ENCODE results near the gene WDR62. TPM values are rescaled to one million over a fixed set of nuclear protein-coding genes. Genes with fewer than 3 reads are reported as not detected.

Gene WDR62
- total RNA-seq, 2 donors from 2014 or later, result 0.26 to 0.33 TPM

DNA sequence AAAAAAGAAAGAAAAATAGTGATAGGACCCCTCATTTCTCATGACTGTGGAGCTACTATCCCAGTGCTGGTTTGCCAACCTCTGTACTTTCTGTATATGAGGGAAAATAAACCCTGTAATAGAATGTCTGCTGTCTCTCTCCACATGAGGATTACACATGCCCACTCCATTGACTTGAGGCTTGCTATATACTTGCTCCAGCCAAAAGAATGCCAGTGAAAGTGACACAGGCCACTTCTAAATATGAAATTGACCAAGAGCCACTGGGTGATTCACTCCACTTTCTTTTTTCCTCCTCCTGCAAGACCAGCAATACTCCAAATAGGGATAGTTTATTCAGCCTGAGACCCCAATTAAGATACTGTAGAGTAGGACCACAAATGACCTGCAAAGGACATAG, 6.9 kb upstream of the WDR62 start:
- Histone ChIP-seq H3K36me3 (replicated peaks in 1 of 2; ENCODE audit: insufficient read depth in 1 of 2, low read depth in 2 of 2) (no peaks in the 10 kb centered on the region), H3K4me3 (no peak overlapping the region), H3K4me1 (peaks cover 2% of the 10 kb centered on the region), H3K27ac (no peak overlapping the region), H3K9me3 (no peaks in the 10 kb centered on the region), H3K27me3 (no peaks in the 10 kb centered on the region)
- TF ChIP-seq CTCF (IDR thresholded peaks at IDR 0.05) (no peak), POLR2A (IDR thresholded peaks at IDR 0.05) (no peak)
- DNase-seq (no peak), ATAC-seq (no peak)
- intact Hi-C loops (cut with DNase I), result no loop called here

GRCh38 chr19:36049080-36049698, 5.5 kb upstream of the WDR62 start:
- Histone ChIP-seq H3K9me3 (no peaks in the 10 kb centered on the region), H3K36me3 (replicated peaks in 1 of 2; ENCODE audit: insufficient read depth in 1 of 2, low read depth in 2 of 2) (no peaks in the 10 kb centered on the region), H3K27me3 (no peaks in the 10 kb centered on the region), H3K27ac (no peak overlapping the region), H3K4me1 (peaks cover 4% of the 10 kb centered on the region), H3K4me3 (no peak overlapping the region)
- 84 to 87% methylated on average over 4 of the region's 4 CpGs for WGBS, 2 donors
- no peak for ATAC-seq
- intact Hi-C loops (cut with DNase I), result no loop called here
- DNase-seq, result no peak
- TF ChIP-seq POLR2A (IDR thresholded peaks at IDR 0.05), result no peak
- no peak for TF ChIP-seq CTCF (IDR thresholded peaks at IDR 0.05)

DNA sequence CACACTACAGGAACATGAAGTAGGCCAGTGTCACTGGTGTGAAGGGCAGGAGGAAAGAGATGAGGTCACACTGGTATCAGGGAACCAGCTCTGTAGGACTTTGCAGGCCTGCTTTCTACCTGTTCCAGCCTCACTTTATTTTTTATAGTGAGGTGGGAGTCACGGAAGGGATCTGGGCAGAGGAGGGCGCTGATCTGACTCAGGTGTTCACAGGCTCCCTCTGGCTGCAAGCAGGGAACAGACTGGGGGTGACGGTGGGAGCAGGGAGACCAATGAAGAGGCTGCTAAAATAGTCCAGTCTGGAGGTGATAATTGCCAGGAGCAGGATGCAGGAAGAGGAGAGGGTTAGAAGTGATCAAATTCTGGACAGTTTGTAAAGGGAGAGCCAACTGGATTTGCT, 3.5 kb upstream of the WDR62 start:
- 56 to 64% methylated on average over 3 of the region's 3 CpGs for WGBS, 2 donors
- H3K9me3 ChIP-seq, result no peaks in the 10 kb centered on the region
- H3K4me1 ChIP-seq, result peaks cover 12% of the 10 kb centered on the region
- H3K27ac ChIP-seq, result no peak overlapping the region
- intact Hi-C loops (cut with DNase I), result no loop called here
- DNase-seq (no peak), ATAC-seq (no peak)
- no peaks in the 10 kb centered on the region for H3K27me3 ChIP-seq
- H3K36me3 ChIP-seq (replicated peaks in 1 of 2; ENCODE audit: insufficient read depth in 1 of 2, low read depth in 2 of 2), result no peaks in the 10 kb centered on the region
- no peak overlapping the region for H3K4me3 ChIP-seq
- TF ChIP-seq CTCF (IDR thresholded peaks at IDR 0.05), result no peak
- no peak for TF ChIP-seq POLR2A (IDR thresholded peaks at IDR 0.05)

GRCh38 chr19:36051637-36052036, 3.1 kb upstream of the WDR62 start:
- no peaks in the 10 kb centered on the region for H3K27me3 ChIP-seq
- H3K27ac ChIP-seq, result no peak overlapping the region
- no peak for DNase-seq
- 91 to 94% methylated on average over 3 to 4 of the region's 4 CpGs for WGBS, 2 donors
- no peaks in the 10 kb centered on the region for H3K36me3 ChIP-seq (replicated peaks in 1 of 2; ENCODE audit: insufficient read depth in 1 of 2, low read depth in 2 of 2)
- peaks cover 12% of the 10 kb centered on the region for H3K4me1 ChIP-seq
- H3K9me3 ChIP-seq, result no peaks in the 10 kb centered on the region
- no peak for TF ChIP-seq CTCF (IDR thresholded peaks at IDR 0.05)
- TF ChIP-seq POLR2A (IDR thresholded peaks at IDR 0.05), result no peak
- H3K4me3 ChIP-seq, result no peak overlapping the region
- intact Hi-C loops (cut with DNase I), result no loop called here
- ATAC-seq, result no peak

- Histone ChIP-seq H3K36me3 (replicated peaks in 1 of 2; ENCODE audit: insufficient read depth in 1 of 2, low read depth in 2 of 2) (no peaks in the 10 kb centered on the region), H3K4me3 (peak within 1 kb of the TSS; percentile 29 to 55), H3K27ac (peak within 1 kb of the TSS; percentile 85 to 95 (median 91)), H3K9me3 (no peaks in the 10 kb centered on the region), H3K27me3 (no peaks in the 10 kb centered on the region), H3K4me1 (peaks cover 12% of the 10 kb centered on the region)
- ATAC-seq, result peak; percentile 93
- TF ChIP-seq POLR2A (IDR thresholded peaks at IDR 0.05) (peak; percentile 69 to 90 (median 88)), CTCF (IDR thresholded peaks at IDR 0.05) (peak in 6 of 7 experiments; percentile 39 to 91 (median 70))
- WGBS, 2 donors, result 0 to 2% methylated on average over 13 to 54 of the region's 56 CpGs
- DNase-seq, result peak; percentile 100
- intact Hi-C loops (cut with DNase I), result no loop called here
Measured at GRCh38 chr19:36054119-36054732, 471 bp upstream of the WDR62 start, which contains the start of gene THAP8. THAP8 (minus strand) TSS chr19:36054285; CDS start chr19:36054217, 68 bp downstream.
